HG03442 (cell line): Measurements from ENCODE around the gene XAF1.
"Not testable (repeated sequence)": the region's sequence is repeated elsewhere in the genome, so short reads cannot be mapped to it uniquely, and the experiment has no call there.

ENCODE experiments used
- ATAC-seq: cut with Tn5 transposase; IDR thresholded peaks from one replicate; pipeline ENCODE4 v1.9.1; 2021; ENCODE audit warnings: mild to moderate bottlenecking, moderate library complexity; ENCODE audit not compliant: unreplicated experiment

XAF1 gene

GRCh38 chr17:6753006-6753445 is 2.8 kb upstream of the XAF1 start:
- ATAC-seq = no peak

GRCh38 chr17:6753546-6753945 is 2.3 kb upstream of the XAF1 start:
- no peak for ATAC-seq

- no peak for ATAC-seq
These were observed 565 bp upstream of the XAF1 start for GRCh38 chr17:6755281-6755680.

GRCh38 chr17:6756425-6757031 is 682 bp downstream of the XAF1 start:
- ATAC-seq = no peak

- no peak for ATAC-seq
These were observed 1.9 kb downstream of the XAF1 start for GRCh38 chr17:6757747-6758146.

GRCh38 chr17:6761779-6762178 is 5.9 kb downstream of the XAF1 start:
- ATAC-seq = no peak

GRCh38 chr17:6768447-6768846 is 12.6 kb downstream of the XAF1 start:
- ATAC-seq = no peak

- ATAC-seq = no peak
These were observed 16.2 kb downstream of the XAF1 start for GRCh38 chr17:6772016-6772415.

- not testable (repeated sequence) for ATAC-seq
These were observed 19.1 kb downstream of the XAF1 start for GRCh38 chr17:6774906-6775305.

- ATAC-seq = no peak
These were observed 20.1 kb downstream of the XAF1 start, which contains the start of gene FBXO39 for GRCh38 chr17:6775871-6776405. TSS of gene FBXO39 (plus strand) at chr17:6776215. CDS start at chr17:6779869, 3,654 bp downstream.

- ATAC-seq = no peak
These were observed 23.6 kb downstream of the XAF1 start for GRCh38 chr17:6779411-6779810.

GRCh38 chr17:6780001-6780400 is 24.2 kb downstream of the XAF1 start:
- ATAC-seq = no peak

GRCh38 chr17:6780886-6781285 is 25.0 kb downstream of the XAF1 start:
- no peak for ATAC-seq

GRCh38 chr17:6782244-6782643 is 26.4 kb downstream of the XAF1 start:
- ATAC-seq = no peak

- ATAC-seq = no peak
These were observed 30.8 kb downstream of the XAF1 start for GRCh38 chr17:6786618-6787017.

GRCh38 chr17:6787081-6787693 is 31.3 kb downstream of the XAF1 start:
- no peak for ATAC-seq

GRCh38 chr17:6789146-6789545 is 33.3 kb downstream of the XAF1 start:
- no peak for ATAC-seq

GRCh38 chr17:6793748-6794493 is 38.1 kb downstream of the XAF1 start:
- no peak for ATAC-seq

GRCh38 chr17:6796017-6796886 is 40.4 kb downstream of the XAF1 start:
- no peak for ATAC-seq

- ATAC-seq = no peak
These were observed 41.1 kb downstream of the XAF1 start for GRCh38 chr17:6796887-6797490.
